Measurements from ENCODE around the gene AMFR.
A peak's percentile ranks its signal among the peaks of the same experiment; 100 is the strongest.

The AMFR gene

DNA sequence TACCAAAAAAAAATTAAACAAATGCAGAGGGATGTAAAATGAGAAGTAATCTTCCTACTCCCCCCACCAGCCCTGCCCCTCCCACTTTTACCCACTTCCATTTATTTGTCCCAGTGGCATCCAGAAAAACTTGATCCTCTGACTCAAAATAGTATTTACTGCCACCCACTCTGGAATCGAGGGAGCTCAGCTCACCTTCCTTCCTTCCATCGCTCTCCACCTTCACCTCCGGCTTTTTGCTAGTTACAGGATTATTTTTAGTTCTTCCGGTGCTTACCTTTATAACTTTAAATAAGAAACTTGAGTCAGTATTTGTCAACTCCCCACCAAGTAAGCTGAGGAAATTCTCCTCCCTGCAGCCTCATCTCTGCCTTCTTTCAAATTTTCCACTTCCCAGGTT is 94.9 kb downstream of the AMFR start:
- DNase-seq (ENCODE audit: low spot score) = no peak

GRCh38 chr16:56329887-56330286 is 95.5 kb downstream of the AMFR start:
- no peak for DNase-seq (ENCODE audit: low spot score)

DNA sequence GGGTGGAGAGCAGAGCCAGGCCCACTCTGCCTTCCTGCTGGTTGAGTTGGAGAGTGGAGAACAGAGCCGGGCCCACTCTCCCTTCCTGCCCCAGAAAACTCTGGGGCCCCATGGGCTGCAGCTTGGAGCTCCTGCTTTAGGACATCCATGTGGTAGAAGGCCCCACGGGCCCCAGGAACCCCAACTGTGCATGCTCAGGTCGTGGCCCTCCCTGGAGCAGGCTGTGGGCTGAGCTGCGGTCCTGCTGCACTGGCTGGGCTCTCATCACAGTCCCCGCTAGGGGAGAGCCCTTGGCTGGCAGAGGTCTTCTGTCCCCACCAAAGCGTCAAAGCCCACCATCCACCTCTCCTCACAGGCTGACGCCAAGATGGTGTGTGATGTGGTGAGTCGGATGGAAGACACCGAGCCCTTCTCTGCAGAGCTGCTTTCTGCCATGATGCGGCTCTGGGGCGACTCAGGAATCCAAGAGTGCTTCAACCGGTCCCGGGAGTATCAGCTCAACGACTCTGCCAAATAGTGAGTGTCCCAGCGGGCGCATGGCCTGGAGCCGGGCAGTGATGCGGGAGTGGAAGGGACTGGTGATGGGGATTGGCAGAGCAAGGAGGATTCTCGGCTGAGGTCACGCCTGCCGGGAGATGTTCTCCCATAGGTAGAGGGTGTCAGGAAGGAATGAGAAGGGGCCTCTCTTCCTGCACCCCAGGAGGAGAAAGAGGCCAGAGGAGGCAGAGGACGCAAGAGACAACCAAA is 96.9 kb downstream of the AMFR start:
- DNase-seq (ENCODE audit: low spot score) = no peak

- DNase-seq (ENCODE audit: low spot score) = no peak
Measured at GRCh38 chr16:56327929-56328258, 97.5 kb downstream of the AMFR start.

- no peak for DNase-seq (ENCODE audit: low spot score)
Measured at GRCh38 chr16:56327071-56327928, 98.0 kb downstream of the AMFR start.

DNA sequence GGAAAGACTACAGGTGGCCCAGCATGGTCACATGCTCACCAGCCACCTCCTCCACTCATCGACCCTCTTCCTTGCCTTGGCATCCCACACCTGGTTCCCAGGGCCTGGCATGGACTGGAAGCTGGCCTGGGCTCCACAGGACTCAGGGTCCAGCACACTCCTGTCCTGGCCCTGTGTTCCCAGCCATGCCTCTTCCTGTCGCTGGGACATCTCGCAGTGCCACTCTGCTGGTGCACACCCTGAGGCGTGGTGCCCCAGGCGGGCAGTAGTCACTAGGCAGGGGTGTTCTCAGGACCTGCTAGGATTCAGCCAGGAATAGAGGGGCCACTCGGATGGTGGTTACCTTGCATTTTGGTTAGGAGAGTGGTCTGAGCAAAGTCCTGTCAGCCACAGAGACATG is 99.4 kb downstream of the AMFR start:
- DNase-seq (ENCODE audit: low spot score) = no peak

DNA sequence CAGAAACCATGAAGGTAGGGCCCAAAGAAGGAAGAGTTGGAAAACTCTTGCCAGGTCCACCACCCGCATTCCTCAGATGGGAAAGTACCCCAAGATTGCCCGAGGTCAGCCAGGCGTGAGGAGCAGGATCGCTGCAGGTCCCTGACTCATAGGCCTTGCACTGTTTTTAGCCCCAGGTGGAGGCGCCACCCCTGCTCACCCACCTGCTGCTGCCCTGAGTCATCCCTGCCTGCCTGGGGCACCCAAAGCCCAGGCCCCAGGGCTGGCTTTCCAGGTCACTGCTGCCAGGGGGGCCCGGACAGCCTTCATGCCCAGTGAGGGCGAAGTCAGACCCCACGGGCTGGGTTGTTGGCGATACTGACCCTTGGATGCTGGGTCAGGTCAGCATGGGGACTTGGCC is 100.9 kb downstream of the AMFR start:
- no peak for DNase-seq (ENCODE audit: low spot score)

GRCh38 chr16:56321571-56321970 is 103.8 kb downstream of the AMFR start:
- DNase-seq (ENCODE audit: low spot score) = no peak

DNA sequence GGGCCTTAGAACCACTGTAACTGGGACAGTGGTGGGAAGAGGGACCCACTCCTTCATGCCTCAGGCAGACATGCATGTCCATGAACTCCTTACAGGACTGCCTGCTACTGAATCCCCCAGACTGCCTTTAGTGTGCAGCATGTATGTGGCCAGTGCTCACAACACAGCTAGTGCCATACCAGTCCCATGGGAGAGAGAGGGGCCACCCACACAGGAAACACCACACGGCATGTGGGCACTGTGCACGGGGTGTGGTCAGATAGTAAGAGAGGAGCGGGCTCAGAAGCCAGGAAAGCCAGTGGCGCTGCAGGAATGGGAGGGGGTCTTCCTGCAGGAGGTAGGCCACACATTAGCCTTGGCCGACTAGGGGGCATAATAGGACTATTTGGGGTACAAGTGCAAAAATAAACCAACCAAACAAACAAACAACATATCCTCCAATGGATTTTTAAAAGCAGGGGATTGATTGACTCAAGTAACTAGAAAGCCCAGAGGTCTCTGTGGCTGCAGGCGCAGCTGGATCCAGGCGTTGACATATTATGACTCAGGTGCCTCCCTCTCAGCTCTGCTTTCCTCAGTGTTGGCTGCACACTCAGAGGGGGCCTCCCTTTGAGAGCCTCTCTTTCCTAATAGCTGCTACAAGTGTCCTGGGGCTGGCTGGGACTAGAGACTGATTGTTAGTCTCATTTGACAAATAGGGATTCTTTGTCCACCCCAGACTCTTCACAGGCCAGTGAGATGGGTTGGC is 104.4 kb downstream of the AMFR start:
- DNase-seq (ENCODE audit: low spot score) = no peak

DNA sequence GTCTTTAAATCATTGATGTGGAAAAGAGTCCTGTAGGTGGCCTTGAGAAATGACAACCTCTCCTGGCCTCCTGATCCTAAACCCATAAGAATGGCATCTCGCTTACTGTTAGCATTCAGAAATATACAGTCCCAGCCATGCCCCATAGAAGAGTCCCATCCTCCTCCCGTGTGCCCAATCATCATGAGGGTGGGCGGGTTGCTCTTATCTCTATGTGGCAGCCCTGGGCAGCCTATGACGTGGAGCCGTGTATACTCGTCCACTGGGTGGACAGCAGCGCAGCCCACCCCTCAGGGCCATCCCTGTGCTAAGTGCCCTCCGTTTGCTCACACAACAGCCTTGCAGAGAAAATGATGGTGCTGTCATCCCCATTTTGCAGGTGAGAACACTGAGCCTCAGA is 105.3 kb downstream of the AMFR start:
- no peak for DNase-seq (ENCODE audit: low spot score)

GRCh38 chr16:56319376-56319775 is 106.0 kb downstream of the AMFR start:
- DNase-seq (ENCODE audit: low spot score) = no peak

DNA sequence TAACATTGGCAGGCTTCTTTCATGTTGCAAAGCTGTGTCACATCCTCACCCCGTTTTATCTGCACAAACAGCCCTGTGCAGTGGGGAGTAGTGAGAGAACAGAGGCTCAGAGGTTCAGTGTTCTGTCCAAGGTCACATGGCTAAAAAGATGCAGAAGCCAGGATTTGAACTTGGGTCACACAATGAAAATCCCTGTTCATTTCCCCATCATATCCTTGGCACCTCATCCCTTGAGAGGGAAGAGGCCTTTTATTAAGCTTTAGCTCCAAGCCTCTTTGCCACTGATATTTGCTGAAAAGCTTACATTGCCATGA is 106.6 kb downstream of the AMFR start:
- no peak for DNase-seq (ENCODE audit: low spot score)

- DNase-seq (ENCODE audit: low spot score) = peak; percentile 90
Measured at GRCh38 chr16:56317998-56318826, 107.1 kb downstream of the AMFR start.

DNA sequence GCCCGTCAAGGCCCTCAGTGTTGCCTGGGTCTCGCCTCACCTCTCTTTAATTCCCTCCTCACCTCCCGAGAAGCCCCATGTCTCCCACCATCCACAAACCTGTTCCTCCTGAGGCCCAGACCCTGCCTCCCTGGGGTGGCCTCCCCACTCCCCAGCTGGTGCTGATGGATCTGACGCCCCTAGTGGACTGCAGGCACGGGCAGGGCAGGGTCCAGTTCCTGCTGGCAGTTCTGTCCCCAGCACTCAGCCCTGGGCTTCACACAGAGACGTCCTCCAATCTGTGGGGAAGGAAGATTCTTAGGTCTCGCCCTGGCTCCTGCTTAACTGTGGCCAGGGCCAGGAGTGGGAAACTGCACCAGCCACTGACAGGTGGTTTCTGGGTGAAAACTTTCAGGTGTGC is 108.8 kb downstream of the AMFR start:
- no peak for DNase-seq (ENCODE audit: low spot score)

GRCh38 chr16:56315955-56316354 is 109.4 kb downstream of the AMFR start:
- DNase-seq (ENCODE audit: low spot score) = no peak

GRCh38 chr16:56314244-56314850 is 111.0 kb downstream of the AMFR start:
- no peak for DNase-seq (ENCODE audit: low spot score)

- no peak for DNase-seq (ENCODE audit: low spot score)
Measured at GRCh38 chr16:56312556-56312955, 112.8 kb downstream of the AMFR start.

- DNase-seq (ENCODE audit: low spot score) = no peak
Measured at GRCh38 chr16:56312028-56312300, 113.4 kb downstream of the AMFR start.

Measured in germinal center (tissue), 1 donor.